Measurements from ENCODE around the gene TMC3.

TMC3 gene

DNA sequence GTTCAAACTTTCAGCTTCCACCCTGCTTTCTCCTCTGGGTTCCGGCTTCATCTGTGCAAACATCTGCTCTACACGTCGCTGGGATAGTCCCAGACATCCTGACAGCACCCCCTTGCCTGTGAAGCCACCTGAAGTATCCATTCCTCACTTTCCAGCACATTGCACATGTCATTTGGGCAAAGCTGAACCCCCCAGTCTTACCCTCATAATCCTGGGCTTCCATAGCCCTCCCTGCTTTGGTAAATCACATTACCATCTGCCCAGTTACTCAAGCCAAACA lies 92.6 kb downstream of the TMC3 start:
- Histone ChIP-seq H4K20me1 (ENCODE audit: insufficient read depth, low read length) (no peaks in the 10 kb centered on the region), H3K27me3 (ENCODE audit: low read depth, low read length) (no peaks in the 10 kb centered on the region), H3K79me2 (ENCODE audit: low read length) (no peaks in the 10 kb centered on the region), H3K4me3 (ENCODE audit: low read length) (no peak overlapping the region), H3K4me1 (ENCODE audit: low read length) (peaks cover 23% of the 10 kb centered on the region), H3K36me3 (replicated peaks; ENCODE audit: low read depth, low read length) (peaks cover 9% of the 10 kb centered on the region), H3K9me3 (ENCODE audit: insufficient read depth, low read length) (peaks cover 11% of the 10 kb centered on the region; the same call in 1 of the 2 replicates), H3K9ac (ENCODE audit: low read length) (no peak overlapping the region), H3K4me2 (ENCODE audit: low read length) (no peak overlapping the region), H2AFZ (ENCODE audit: low read depth, low read length) (no peak overlapping the region), H3K27ac (ENCODE audit: low read length) (no peak overlapping the region)
- no peak for TF ChIP-seq CTCF (IDR thresholded peaks at IDR 0.05; ENCODE audit: low read depth, low read length)
- no peak for TF ChIP-seq EZH2phosphoT487 (IDR thresholded peaks at IDR 0.05; ENCODE audit: low read depth)
